SK-N-MC (cell line): Measurements from ENCODE around the gene ALG14.

ENCODE experiments used
- EZH2 ChIP-seq: fragments of 200-600 bp; sonication (generic); IDR thresholded peaks from one replicate; pipeline ENCODE4 v1.6.1; 2017; ENCODE audit warnings: antibody characterized with exemption
- FOXP2 ChIP-seq: optimal IDR thresholded peaks from 2 replicates; pipeline ENCODE3; 2011; ENCODE audit warnings: mild to moderate bottlenecking, moderate library complexity; ENCODE audit not compliant: insufficient read depth; ENCODE audit errors: extremely low read length, control extremely low read depth
- POLR2AphosphoS5 ChIP-seq: IDR thresholded peaks from 2 replicates; pipeline ENCODE4 v1.6.1; 2012; ENCODE audit warnings: mild to moderate bottlenecking, low read depth, low read length, borderline replicate concordance

- no peak for TF ChIP-seq EZH2
- TF ChIP-seq POLR2AphosphoS5 = no peak
- no peak for TF ChIP-seq FOXP2
Observed at GRCh38 chr1:95113684-95114083, 40.9 kb upstream of the ALG14 start.
